ENCODE data around the gene MEF2A. TPM values are rescaled to one million over a fixed set of nuclear protein-coding genes. Genes with fewer than 3 reads are reported as not detected.
"Not testable (repeated sequence)": the region's sequence is repeated elsewhere in the genome, so short reads cannot be mapped to it uniquely, and the experiment has no call there.

The MEF2A gene
- total RNA-seq, 2 experiments from 2014 or later: 20.9 to 21.9 TPM

DNA sequence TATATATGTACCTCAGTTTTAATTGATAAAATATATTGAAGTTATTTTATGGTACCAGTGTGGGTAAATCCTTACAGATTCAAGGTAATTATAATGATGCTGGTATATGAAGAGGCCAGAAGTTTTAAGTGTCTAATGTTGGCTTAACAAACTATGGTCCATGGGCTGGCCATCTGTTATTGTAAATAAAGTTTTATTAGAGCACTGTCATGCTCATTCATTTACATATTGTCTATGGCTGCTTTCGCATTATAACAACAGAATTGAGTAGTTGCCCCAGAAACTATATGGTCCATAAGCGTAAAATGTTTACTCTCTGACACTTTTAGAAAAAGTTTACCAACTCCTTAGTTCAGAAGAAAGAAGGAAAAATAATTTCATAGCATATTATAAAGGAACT is 67.9 kb downstream of the MEF2A start:
- Mint-ChIP-seq H3K27ac (no peak overlapping the region), H3K9me3 (peaks cover 4% of the 10 kb centered on the region), H3K27me3 (no peaks in the 10 kb centered on the region), H3K4me3 (no peak overlapping the region), H3K36me3 (peaks cover 55% of the 10 kb centered on the region), H3K4me1 (peaks cover 32% of the 10 kb centered on the region)
- DNase-seq: no peak

DNA sequence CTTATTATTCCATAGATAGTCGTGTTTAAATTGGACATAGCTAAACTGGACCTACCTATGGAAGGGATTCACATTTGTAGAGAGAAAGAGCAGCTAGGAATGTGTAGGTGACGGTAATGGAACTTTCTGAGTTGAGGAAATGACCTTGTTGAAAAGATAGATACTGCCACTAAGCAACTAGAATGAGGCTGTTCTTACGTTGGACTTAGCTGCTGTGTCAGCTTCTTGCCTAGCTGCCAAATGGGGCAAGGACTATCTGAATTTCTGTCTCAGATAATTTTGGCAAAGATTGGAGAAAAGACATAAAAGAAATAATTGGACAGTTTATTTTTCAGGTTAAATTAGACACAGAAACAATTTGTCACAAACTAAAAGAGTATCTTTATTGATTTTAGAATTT is 68.8 kb downstream of the MEF2A start:
- H3K4me3 Mint-ChIP-seq: no peak overlapping the region
- no peak overlapping the region for H3K27ac Mint-ChIP-seq
- DNase-seq: no peak
- peaks cover 4% of the 10 kb centered on the region for H3K9me3 Mint-ChIP-seq
- peaks cover 49% of the 10 kb centered on the region for H3K36me3 Mint-ChIP-seq
- H3K4me1 Mint-ChIP-seq: peaks cover 31% of the 10 kb centered on the region
- no peaks in the 10 kb centered on the region for H3K27me3 Mint-ChIP-seq

DNA sequence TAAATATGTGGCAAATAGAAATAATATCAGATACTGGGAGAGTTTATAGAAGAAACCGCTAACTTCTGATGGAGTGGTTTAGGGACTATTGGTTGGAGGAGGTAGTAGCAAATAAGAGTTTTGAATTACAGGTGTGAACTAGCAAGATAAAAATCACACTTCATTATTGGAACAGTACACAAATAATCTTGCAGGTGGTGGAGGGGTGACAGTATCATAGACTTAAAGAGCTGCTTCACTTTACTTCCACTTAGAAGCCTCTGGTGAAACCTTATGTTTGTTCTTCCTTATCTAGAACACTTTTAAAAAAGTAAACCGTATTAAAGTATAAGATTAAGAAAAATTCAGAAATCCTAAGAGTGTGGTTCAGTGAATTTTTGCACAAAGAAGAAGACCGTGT is 69.4 kb downstream of the MEF2A start:
- Mint-ChIP-seq H3K27ac (no peak overlapping the region), H3K4me3 (no peak overlapping the region), H3K9me3 (peaks cover 4% of the 10 kb centered on the region), H3K4me1 (peaks cover 28% of the 10 kb centered on the region), H3K36me3 (peaks cover 46% of the 10 kb centered on the region), H3K27me3 (no peaks in the 10 kb centered on the region)
- no peak for DNase-seq

DNA sequence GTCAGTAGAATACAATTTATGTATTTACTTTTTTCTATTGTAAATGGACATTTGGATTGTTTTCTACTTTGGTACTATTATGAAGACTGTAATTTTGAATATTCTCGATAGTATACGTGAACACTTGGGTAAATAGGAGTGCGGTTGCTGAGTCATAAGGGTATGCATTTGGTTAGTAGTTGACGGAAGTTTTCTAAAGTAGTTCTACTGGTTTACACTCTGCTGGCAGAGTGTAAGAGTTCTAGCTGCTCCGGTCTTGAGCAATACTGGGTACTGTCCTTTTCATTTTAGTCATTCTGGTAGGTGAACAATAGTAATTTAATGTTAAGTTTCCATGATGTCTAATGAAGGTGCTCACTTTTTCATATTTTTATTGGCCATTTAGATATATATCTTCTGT is 70.0 kb downstream of the MEF2A start:
- no peak overlapping the region for H3K27ac Mint-ChIP-seq

DNA sequence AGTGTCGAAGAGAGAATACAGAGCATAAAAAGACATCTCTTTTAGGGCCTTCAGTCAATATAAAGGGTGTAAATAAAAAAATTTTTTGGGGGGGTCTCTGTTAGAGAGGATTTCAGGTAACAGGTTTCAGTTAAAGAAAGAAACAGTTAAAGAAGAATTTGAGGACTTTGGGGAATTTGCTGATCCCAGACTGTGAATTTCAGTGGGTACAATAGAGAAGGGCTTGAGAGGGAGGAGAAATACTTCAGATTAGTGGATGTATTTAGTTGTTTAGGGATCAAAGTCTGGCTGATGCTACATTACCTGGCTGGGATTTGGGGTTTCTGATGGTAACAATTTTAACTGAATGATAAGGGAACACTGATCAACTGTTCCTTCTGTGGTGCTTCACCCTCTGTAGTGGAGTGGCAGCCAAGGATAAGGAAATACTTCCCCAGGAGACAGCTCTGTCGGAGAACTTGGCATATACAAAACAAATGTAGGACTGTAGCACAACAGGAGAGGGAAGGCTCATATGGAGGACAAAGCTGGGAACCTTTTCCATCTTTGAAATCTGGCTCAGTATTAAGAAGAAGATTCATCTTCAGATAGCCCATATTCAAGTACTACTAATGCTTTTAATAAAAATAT is 79.2 kb downstream of the MEF2A start:
- Mint-ChIP-seq H3K27ac (no peak overlapping the region), H3K9me3 (peaks cover 13% of the 10 kb centered on the region), H3K4me3 (no peak overlapping the region), H3K27me3 (no peaks in the 10 kb centered on the region), H3K36me3 (peaks cover 59% of the 10 kb centered on the region), H3K4me1 (peaks cover 11% of the 10 kb centered on the region)
- DNase-seq: no peak

More for the DNA sequence above, 70.0 kb downstream of the MEF2A start:
- H3K4me3 Mint-ChIP-seq: no peak overlapping the region
- H3K9me3 Mint-ChIP-seq: peaks cover 4% of the 10 kb centered on the region
- peaks cover 51% of the 10 kb centered on the region for H3K36me3 Mint-ChIP-seq
- no peak for DNase-seq
- no peaks in the 10 kb centered on the region for H3K27me3 Mint-ChIP-seq
- peaks cover 22% of the 10 kb centered on the region for H3K4me1 Mint-ChIP-seq

DNA sequence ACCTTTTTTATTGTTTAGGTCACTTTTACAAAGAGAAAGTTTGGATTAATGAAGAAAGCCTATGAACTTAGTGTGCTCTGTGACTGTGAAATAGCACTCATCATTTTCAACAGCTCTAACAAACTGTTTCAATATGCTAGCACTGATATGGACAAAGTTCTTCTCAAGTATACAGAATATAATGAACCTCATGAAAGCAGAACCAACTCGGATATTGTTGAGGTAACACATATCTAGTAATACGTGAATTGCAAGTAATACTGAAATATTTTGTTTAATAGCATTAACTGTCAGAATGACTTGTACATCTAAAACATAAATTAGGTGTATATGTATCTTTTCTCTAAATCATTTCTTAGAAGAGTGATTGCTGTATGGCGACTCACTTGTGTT is 79.8 kb downstream of the MEF2A start:
- DNase-seq: no peak
- no peak overlapping the region for H3K4me3 Mint-ChIP-seq
- no peak overlapping the region for H3K27ac Mint-ChIP-seq
- peaks cover 60% of the 10 kb centered on the region for H3K36me3 Mint-ChIP-seq
- no peaks in the 10 kb centered on the region for H3K27me3 Mint-ChIP-seq
- peaks cover 16% of the 10 kb centered on the region for H3K4me1 Mint-ChIP-seq
- H3K9me3 Mint-ChIP-seq: peaks cover 13% of the 10 kb centered on the region

DNA sequence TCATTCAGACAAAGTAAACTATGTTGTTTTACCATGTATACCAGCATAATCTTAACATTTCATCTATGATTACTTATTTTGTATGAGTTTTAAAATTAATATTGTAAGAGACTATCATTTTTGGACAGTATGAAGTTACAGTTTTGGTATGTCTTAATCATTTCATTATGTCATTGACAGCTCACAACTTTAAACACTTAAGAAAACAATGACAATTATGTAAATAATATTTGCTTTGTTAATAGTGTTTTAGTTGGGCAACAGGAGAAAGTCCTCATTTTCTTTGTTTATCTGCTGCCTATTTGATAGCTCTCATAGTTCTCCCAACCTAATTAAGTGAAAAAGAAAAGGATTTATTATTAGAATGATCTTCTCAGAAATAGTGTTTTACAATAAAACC is 80.2 kb downstream of the MEF2A start:
- peaks cover 56% of the 10 kb centered on the region for H3K36me3 Mint-ChIP-seq

DNA sequence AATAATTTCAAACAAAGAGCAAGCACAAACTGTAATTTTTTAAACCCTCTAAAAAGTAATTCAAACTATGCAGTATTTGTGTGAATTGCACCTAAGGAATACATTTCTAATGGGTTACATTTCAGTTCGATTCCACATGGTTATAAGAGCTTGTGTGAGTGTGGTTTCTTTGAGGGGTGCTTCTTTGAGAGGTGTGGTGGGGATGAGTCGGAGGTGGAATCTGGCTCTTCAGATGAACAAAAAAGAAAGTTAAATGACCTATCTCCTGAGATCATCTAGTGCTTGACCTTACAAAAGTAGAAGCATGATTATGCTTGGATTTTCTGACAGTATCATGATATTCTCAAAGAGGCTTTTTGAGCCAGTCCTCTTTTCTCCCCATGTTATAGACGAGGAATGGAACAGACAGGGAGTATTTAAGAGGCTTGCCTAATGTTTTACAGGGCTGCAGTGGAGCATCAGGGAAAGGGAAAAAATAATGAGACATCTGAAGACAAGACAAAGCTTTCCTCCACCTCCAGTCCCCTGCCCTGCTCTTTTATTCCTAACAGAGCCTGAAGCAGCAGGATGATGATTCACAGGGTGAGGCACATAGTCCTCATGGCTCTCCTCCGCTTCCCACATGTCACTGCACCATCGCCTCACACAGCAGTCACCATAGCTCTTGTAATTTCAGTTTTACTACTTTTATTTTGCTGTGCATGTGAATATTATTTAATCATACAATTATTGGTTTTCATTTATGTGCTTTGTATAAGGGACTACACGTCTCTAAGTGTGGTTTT is 85.4 kb downstream of the MEF2A start:
- peak; percentile 6 for DNase-seq
- Mint-ChIP-seq H3K4me1 (peaks cover 18% of the 10 kb centered on the region), H3K27me3 (no peaks in the 10 kb centered on the region), H3K9me3 (peaks cover 6% of the 10 kb centered on the region), H3K4me3 (no peak overlapping the region), H3K36me3 (peaks cover 27% of the 10 kb centered on the region), H3K27ac (peak overlapping the region; percentile 68)

More for the DNA sequence above, 80.2 kb downstream of the MEF2A start:
- no peak overlapping the region for H3K4me3 Mint-ChIP-seq
- H3K9me3 Mint-ChIP-seq: peaks cover 13% of the 10 kb centered on the region
- DNase-seq: no peak
- no peaks in the 10 kb centered on the region for H3K27me3 Mint-ChIP-seq
- no peak overlapping the region for H3K27ac Mint-ChIP-seq
- peaks cover 20% of the 10 kb centered on the region for H3K4me1 Mint-ChIP-seq

DNA sequence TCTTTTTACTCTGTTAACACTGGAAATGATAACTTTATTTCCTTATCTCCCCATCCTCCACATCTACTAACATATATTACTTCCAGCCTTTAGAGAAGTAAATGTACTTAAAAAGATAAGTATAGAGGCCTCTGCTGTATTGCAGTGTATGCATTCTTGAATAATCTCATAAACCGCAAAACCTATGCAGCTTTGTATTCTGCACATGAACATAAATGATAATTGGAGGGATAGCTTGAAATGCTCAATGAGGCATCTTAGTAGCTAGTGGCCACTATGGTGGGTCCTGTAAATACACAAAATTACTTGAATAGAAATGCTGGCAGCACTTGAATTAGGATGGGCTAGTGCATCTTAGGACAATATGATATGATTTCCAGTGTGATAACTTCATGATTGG is 90.4 kb downstream of the MEF2A start:
- no peak overlapping the region for H3K27ac Mint-ChIP-seq
- no peak overlapping the region for H3K4me3 Mint-ChIP-seq
- peaks cover 23% of the 10 kb centered on the region for H3K4me1 Mint-ChIP-seq
- peaks cover 1% of the 10 kb centered on the region for H3K9me3 Mint-ChIP-seq
- DNase-seq: no peak
- H3K27me3 Mint-ChIP-seq: no peaks in the 10 kb centered on the region
- H3K36me3 Mint-ChIP-seq: peaks cover 20% of the 10 kb centered on the region

DNA sequence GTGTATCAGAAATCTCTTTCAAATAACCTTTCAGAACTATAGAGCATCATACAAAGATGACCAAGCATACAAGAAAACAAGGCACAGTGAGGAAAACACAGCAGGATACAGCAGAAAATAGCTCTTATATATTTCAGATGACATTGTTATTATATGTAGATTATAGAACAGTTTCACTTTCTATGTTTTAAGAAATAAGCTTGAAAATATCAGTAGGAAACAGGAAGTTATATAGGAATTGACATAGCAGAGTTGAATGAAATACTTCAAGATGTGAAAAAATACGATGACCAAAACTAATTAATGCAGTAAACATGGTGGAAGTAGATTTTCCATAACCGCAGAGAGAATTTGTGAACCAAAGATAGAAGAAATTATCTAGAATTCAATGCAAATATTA is 92.2 kb downstream of the MEF2A start:
- DNase-seq: no peak
- Mint-ChIP-seq H3K27me3 (no peaks in the 10 kb centered on the region), H3K4me1 (peaks cover 19% of the 10 kb centered on the region), H3K27ac (no peak overlapping the region), H3K4me3 (no peak overlapping the region), H3K9me3 (peaks cover 1% of the 10 kb centered on the region), H3K36me3 (peaks cover 18% of the 10 kb centered on the region)

DNA sequence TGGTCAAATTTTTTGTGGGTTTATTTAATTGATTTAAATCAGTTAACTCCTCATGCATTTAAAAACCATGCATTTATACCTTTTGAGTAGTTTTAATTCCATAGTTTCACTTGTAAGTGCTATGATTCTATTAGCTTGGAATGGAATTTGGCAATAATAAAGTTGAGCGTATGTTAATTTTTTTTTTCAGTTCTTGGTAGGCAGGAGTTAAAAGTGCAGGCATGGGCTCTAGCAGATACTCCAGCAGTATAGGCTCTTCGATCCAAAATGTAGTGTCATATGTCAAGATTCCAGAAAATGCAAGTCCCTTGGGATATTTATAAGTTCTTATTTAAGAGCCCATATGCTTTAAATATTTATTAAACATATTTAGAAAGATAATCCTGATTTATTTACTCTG is 97.1 kb downstream of the MEF2A start:
- no peak overlapping the region for H3K4me3 Mint-ChIP-seq
- DNase-seq: no peak
- H3K27me3 Mint-ChIP-seq: no peaks in the 10 kb centered on the region
- peaks cover 4% of the 10 kb centered on the region for H3K4me1 Mint-ChIP-seq
- H3K27ac Mint-ChIP-seq: no peak overlapping the region
- H3K9me3 Mint-ChIP-seq: peaks cover 6% of the 10 kb centered on the region
- H3K36me3 Mint-ChIP-seq: peaks cover 47% of the 10 kb centered on the region

DNA sequence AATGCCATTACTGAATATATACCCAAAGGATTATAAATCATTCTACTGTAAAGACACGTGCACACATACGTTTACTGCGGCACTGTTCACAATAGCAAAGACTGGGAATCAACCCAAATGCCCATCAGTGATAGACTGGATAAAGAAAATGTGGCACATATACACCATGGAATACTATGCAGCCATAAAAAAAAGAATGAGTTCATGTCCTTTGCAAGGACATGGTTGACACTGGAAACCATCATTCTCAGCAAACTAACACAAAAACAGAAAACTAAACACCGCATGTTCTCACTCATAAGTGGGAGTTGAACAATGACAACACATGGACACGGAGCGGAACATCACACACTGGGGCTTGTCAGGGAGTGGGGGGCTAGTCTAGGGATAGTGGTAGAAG is 100.3 kb downstream of the MEF2A start:
- H3K36me3 Mint-ChIP-seq: peaks cover 32% of the 10 kb centered on the region

DNA sequence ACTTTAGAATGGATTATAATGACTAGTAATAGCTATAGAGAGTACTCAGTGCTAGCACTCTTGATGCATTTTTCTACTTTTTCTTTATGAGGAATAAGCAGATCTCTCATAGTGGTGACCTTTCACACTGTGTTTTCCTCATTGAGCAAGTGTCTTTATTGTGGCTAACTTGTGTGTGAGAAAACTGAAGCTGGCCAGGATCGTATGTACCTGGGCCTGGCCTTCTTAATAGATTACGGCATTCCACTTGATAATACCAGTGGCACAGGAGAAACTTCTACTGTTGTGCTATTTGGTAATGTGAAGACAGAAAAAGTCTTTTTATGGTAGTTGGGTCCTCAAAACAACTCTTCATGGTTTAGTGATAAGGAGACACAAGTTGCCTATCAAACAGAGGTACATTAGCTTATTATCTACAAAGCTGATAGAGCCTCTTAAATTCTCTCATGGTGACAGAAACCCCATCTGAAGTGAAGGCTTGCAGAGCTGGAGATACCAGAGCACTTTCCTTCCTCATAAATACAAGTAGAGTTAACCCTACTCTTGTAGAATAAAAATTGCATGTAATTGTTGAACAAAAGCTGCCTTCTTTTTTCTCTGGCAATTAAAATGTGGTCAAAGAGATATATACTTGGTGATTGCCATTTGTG is 102.9 kb downstream of the MEF2A start:
- H3K27me3 Mint-ChIP-seq: no peaks in the 10 kb centered on the region
- H3K4me1 Mint-ChIP-seq: no peaks in the 10 kb centered on the region
- peaks cover 5% of the 10 kb centered on the region for H3K9me3 Mint-ChIP-seq
- H3K36me3 Mint-ChIP-seq: peaks cover 33% of the 10 kb centered on the region
- H3K27ac Mint-ChIP-seq: no peak overlapping the region
- no peak overlapping the region for H3K4me3 Mint-ChIP-seq
- DNase-seq: no peak

More for the DNA sequence above, 100.3 kb downstream of the MEF2A start:
- H3K4me3 Mint-ChIP-seq, H3K4me1 Mint-ChIP-seq, DNase-seq, H3K27ac Mint-ChIP-seq, H3K9me3 Mint-ChIP-seq, H3K27me3 Mint-ChIP-seq: not testable (repeated sequence)

DNA sequence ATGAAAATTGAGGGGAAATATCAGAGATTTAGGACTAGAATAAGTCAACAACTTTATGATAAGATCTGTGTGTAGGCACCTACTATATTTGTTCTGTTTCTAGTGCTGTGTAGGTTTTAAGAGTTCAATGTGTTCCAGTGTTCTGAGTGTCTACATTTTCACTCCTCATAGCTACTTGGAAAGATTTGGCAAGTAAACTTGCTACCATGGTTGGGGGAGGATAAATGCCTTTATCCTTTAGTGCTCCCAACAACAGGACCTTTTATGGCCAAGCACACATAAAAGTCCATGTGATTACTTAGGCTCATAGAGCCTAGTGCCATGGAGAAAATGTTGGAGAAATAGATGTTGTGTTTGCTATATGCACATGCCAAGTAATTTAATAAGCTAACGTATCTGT is 103.5 kb downstream of the MEF2A start:
- no peaks in the 10 kb centered on the region for H3K4me1 Mint-ChIP-seq
- H3K9me3 Mint-ChIP-seq: peaks cover 5% of the 10 kb centered on the region
- no peak overlapping the region for H3K27ac Mint-ChIP-seq
- peaks cover 27% of the 10 kb centered on the region for H3K36me3 Mint-ChIP-seq
- no peak overlapping the region for H3K4me3 Mint-ChIP-seq
- no peak for DNase-seq
- no peaks in the 10 kb centered on the region for H3K27me3 Mint-ChIP-seq

DNA sequence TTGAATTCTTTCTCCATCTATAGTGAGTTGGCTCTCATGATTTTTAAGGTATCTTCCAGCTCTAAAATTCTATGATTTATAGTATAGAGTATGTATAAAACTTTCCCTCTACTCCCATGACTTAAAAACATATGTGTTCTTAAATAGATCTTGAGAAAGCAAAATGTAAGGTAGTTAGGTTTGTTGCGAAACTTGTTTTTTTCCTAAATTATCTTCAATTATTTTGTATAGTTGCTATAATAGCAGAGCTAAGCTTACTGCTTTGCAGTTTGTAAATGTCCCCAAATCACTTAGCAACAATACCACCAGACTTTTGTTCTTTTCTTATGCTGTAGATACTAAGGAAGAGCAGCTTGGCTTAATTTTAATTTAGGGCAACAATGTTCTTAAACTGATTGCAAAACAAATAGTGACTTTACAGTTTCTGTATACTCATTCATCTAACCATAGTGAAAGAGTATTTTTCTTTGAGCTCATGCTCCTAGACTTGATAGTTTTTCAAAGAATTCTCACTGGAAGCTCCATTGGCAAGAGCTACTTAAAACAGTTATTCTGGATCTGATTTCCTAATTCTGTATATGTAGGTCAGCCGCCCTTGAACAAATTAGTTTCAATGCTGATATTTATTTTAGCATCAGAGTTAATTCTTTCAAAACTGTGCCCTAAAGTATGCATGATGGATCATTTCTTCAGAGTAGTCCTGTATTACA is 106.3 kb downstream of the MEF2A start:
- no peaks in the 10 kb centered on the region for H3K27me3 Mint-ChIP-seq
- no peak for DNase-seq
- no peaks in the 10 kb centered on the region for H3K4me1 Mint-ChIP-seq
- H3K36me3 Mint-ChIP-seq: peaks cover 18% of the 10 kb centered on the region
- no peak overlapping the region for H3K4me3 Mint-ChIP-seq
- no peaks in the 10 kb centered on the region for H3K9me3 Mint-ChIP-seq
- no peak overlapping the region for H3K27ac Mint-ChIP-seq
